Erythroblast (primary cell): ENCODE results near the gene CCNT2.

Experiments used
- GATA1 ChIP-seq: IDR thresholded peaks from 2 replicates; pipeline ENCODE4 v1.6.1; 2011; ENCODE audit warnings: low read depth, mild to moderate bottlenecking, control low read depth, low read length, moderate library complexity
- POLR2A ChIP-seq: IDR thresholded peaks from 2 replicates; pipeline ENCODE4 v1.6.1; 2011; ENCODE audit warnings: mild to moderate bottlenecking, low read length

- no peak for TF ChIP-seq POLR2A
- TF ChIP-seq GATA1: no peak
Observed at GRCh38 chr2:134905168-134905567, 13.5 kb upstream of the CCNT2 start.
